OCI-M2 (cell line): ENCODE data around the gene MDFI.

ENCODE experiments used
- DNase-seq: peaks from one replicate; lab custom pipeline; 2025; ENCODE audit not compliant: unreplicated experiment; lab: John Stamatoyannopoulos, UW

MDFI gene

GRCh38 chr6:41670703-41671360, 32.6 kb downstream of the MDFI start:
- no peak for DNase-seq

- no peak for DNase-seq
These were observed 33.1 kb downstream of the MDFI start for GRCh38 chr6:41671376-41671775.

- no peak for DNase-seq
These were observed 33.7 kb downstream of the MDFI start for GRCh38 chr6:41672016-41672415.

GRCh38 chr6:41672816-41673703, 34.8 kb downstream of the MDFI start:
- DNase-seq: no peak

- no peak for DNase-seq
These were observed 35.4 kb downstream of the MDFI start for GRCh38 chr6:41673704-41674000.

GRCh38 chr6:41674231-41675000, 36.1 kb downstream of the MDFI start:
- DNase-seq: no peak

GRCh38 chr6:41675176-41675775, 37.0 kb downstream of the MDFI start:
- DNase-seq: no peak

GRCh38 chr6:41675992-41676391, 37.7 kb downstream of the MDFI start:
- DNase-seq: no peak

GRCh38 chr6:41676431-41676830, 38.2 kb downstream of the MDFI start:
- no peak for DNase-seq

GRCh38 chr6:41677124-41677921, 39.1 kb downstream of the MDFI start:
- no peak for DNase-seq

GRCh38 chr6:41678511-41679084, 40.3 kb downstream of the MDFI start:
- DNase-seq: no peak

GRCh38 chr6:41679696-41680095, 41.4 kb downstream of the MDFI start:
- no peak for DNase-seq

GRCh38 chr6:41680182-41680965, 42.1 kb downstream of the MDFI start:
- DNase-seq: no peak

GRCh38 chr6:41682056-41682477, 43.8 kb downstream of the MDFI start:
- peak; percentile 68 for DNase-seq

GRCh38 chr6:41682497-41683272, 44.4 kb downstream of the MDFI start:
- DNase-seq: no peak

- DNase-seq: no peak
These were observed 44.9 kb downstream of the MDFI start for GRCh38 chr6:41683273-41683522.

GRCh38 chr6:41683523-41684310, 45.4 kb downstream of the MDFI start:
- no peak for DNase-seq
